ENCODE measurements around the gene HDAC4.

DNA sequence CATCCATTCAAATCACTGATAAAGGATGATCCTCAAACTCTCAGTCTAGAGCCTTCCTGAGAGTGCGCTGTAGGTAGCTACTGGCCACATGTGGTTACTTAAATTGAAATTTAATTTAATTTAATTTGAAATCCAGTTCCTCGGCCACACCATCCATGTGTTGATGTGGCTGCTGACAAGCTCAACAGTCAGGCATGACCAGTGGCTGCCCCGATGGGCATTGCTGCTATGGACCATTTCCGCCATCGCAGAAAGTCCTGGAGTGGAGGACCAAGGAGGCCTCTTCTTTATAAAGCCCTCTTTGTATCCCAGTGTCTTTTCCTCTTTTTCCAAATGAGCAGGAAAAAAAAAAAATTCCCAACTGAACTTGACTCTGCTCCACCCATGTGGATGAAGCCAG lies 100.6 kb downstream of the HDAC4 start:
- TF ChIP-seq, protein P1, sequence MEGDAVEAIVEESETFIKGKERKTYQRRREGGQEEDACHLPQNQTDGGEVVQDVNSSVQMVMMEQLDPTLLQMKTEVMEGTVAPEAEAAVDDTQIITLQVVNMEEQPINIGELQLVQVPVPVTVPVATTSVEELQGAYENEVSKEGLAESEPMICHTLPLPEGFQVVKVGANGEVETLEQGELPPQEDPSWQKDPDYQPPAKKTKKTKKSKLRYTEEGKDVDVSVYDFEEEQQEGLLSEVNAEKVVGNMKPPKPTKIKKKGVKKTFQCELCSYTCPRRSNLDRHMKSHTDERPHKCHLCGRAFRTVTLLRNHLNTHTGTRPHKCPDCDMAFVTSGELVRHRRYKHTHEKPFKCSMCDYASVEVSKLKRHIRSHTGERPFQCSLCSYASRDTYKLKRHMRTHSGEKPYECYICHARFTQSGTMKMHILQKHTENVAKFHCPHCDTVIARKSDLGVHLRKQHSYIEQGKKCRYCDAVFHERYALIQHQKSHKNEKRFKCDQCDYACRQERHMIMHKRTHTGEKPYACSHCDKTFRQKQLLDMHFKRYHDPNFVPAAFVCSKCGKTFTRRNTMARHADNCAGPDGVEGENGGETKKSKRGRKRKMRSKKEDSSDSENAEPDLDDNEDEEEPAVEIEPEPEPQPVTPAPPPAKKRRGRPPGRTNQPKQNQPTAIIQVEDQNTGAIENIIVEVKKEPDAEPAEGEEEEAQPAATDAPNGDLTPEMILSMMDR (IDR thresholded peaks at IDR 0.05): no peak
- TF ChIP-seq EZH2 (IDR thresholded peaks at IDR 0.05; ENCODE audit: borderline replicate concordance, insufficient read depth, low read depth, low read length, poor library complexity, severe bottlenecking): no peak
